Mucosa of descending colon (tissue), 3 donors: ENCODE results near the gene TCF4. TPM values are rescaled to one million over a fixed set of nuclear protein-coding genes. Genes with fewer than 3 reads are reported as not detected.

ENCODE experiments used
- ATAC-seq: fragments of 200-7000 bp; cut with Tn5 transposase; one replicate; pipeline ENCODE4 v1.9.1; 2020; ENCODE audit warnings: mild to moderate bottlenecking, moderate library complexity
- DNase-seq, 3 donors: peaks; one replicate each; pipeline ENCODE4 v3.0.0-alpha.2; 2020
- H3K36me3 ChIP-seq: fragments of 200-600 bp; one replicate; pipeline ENCODE4 v1.8.0; 2021; ENCODE audit warnings: low read depth, mild to moderate bottlenecking
- H3K4me1 ChIP-seq: fragments of 200-600 bp; one replicate; pipeline ENCODE4 v1.8.0; 2021; ENCODE audit warnings: low read depth, mild to moderate bottlenecking
- H3K4me3 ChIP-seq: fragments of 200-600 bp; one replicate; pipeline ENCODE4 v1.8.0; 2021; ENCODE audit warnings: mild to moderate bottlenecking
- H3K9me3 ChIP-seq: fragments of 200-600 bp; one replicate; pipeline ENCODE4 v1.8.0; 2021; ENCODE audit warnings: mild to moderate bottlenecking
- intact Hi-C, 2 donors: fragments of 100-400 bp; cut with DNase I in 1 of 2; cut with micrococcal nuclease in 1 of 2; formaldehyde crosslinking; loops; one replicate each; pipeline versions ENCODE4 v1.11.0 to v1.11.1; 2022; cut with DNase I, micrococcal nuclease
- total RNA-seq, 3 donors: library from RNA; stranded (reverse); fragmentation: NEBNext Ultra II Directional in 2 of 3; extraction: Animal tissue kit (Norgen Biotek cat#: 25700) in 2 of 3; gene quantifications; one replicate each; pipeline versions ENCODE4 v1.2.1 to v1.2.4, GENCODE V29; 2021 to 2023
- TF ChIP-seq, protein P1 (sequence below): fragments of 200-600 bp; IDR thresholded peaks from one replicate; pipeline ENCODE4 v1.8.0; 2022; ENCODE audit warnings: antibody characterized with exemption, mild to moderate bottlenecking
- donor health status: DM: no; HTN: no; CAD: no; lungs with moderate emphysema.
- donor health status: DM: no; HTN: no; CAD: no.
- donor health status: DM: no; HTN: yes; CAD: no.

The TCF4 gene
- total RNA-seq, 3 donors from 2014 or later = 20.7 to 88.2 (median 24.6) TPM

DNA sequence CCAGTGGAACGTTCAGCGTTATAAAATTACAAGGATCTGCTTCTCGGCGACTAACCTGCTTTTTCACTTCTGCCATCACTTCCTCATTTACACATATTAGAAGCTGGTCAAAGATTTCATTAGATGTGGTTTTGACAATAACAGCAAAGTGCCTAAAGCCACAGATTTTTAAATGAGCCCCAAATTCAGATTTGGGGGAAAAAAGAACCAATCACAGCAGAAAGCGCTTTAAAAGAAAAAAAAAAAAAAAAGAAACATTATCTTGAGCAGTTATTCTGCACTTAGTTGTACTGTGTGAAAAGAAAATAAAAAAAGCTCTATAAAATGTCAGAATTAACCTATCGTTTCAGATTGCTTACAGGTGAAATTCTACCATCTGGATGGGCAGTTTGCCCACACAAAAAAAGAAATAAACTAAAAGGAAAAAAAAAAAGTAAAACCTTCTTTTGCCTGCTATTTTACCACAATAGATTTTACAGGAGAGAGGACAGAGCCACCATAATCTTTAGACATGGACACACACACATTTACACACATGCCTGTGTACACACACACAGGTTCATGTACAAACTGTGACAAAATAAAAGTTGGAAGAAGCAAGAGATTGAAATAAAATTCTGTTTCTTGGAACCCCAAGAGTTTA, 167.2 kb downstream of the TCF4 start:
- Histone ChIP-seq H3K36me3 (peaks cover 5% of the 10 kb centered on the region), H3K4me1 (no peaks in the 10 kb centered on the region), H3K4me3 (no peak overlapping the region), H3K9me3 (no peaks in the 10 kb centered on the region)
- DNase-seq (no peak), ATAC-seq (no peak)
- TF ChIP-seq, protein P1, sequence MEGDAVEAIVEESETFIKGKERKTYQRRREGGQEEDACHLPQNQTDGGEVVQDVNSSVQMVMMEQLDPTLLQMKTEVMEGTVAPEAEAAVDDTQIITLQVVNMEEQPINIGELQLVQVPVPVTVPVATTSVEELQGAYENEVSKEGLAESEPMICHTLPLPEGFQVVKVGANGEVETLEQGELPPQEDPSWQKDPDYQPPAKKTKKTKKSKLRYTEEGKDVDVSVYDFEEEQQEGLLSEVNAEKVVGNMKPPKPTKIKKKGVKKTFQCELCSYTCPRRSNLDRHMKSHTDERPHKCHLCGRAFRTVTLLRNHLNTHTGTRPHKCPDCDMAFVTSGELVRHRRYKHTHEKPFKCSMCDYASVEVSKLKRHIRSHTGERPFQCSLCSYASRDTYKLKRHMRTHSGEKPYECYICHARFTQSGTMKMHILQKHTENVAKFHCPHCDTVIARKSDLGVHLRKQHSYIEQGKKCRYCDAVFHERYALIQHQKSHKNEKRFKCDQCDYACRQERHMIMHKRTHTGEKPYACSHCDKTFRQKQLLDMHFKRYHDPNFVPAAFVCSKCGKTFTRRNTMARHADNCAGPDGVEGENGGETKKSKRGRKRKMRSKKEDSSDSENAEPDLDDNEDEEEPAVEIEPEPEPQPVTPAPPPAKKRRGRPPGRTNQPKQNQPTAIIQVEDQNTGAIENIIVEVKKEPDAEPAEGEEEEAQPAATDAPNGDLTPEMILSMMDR = no peak
- intact Hi-C loops = loop anchor here (10.0 kb wide), 1 partner anchor 164 kb away; the partner anchor contains the start of gene TCF4 (in 2 of the 2)

DNA sequence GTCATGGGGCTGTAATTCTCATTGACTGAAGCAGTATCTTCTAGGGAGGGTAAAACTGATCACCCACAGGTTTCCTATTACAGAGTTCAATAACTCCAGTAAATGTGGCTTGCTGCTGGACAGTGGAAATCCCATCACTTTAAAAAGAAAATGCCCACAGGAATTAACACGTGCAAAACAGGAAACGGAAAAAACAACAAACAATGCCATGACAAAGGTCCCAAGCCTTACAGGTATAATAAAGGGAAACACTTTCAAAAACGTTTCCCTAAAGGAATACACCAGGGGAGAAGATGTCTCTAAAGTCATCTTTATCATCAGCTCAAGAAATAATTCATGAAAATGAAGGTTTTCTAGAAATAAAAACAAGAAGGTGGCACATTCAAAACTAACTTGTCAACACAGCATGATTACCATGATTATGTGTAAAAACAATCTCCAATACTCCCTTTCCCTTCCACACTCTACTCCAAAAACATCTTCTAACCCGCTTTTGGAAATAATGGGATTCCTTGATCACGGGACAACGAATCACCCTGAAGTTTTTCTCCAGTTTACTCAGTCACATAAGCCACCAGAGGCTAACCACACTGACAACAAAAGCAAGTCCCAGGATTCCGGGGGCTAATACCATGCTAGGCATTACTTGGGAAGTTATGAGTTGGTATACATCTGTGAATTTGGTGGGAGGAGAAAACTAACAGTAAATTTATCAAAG, 167.9 kb downstream of the TCF4 start:
- H3K4me1 ChIP-seq = no peaks in the 10 kb centered on the region
- TF ChIP-seq, protein P1 = no peak
- ATAC-seq = no peak
- peaks cover 5% of the 10 kb centered on the region for H3K36me3 ChIP-seq
- intact Hi-C loops = loop anchor here (10.0 kb wide), 4 partner anchors 165 to 1155 kb away; partner anchors contain the start of gene TCF4 (in 2 of the 2)
- H3K9me3 ChIP-seq = no peaks in the 10 kb centered on the region
- H3K4me3 ChIP-seq = no peak overlapping the region
- DNase-seq = no peak

DNA sequence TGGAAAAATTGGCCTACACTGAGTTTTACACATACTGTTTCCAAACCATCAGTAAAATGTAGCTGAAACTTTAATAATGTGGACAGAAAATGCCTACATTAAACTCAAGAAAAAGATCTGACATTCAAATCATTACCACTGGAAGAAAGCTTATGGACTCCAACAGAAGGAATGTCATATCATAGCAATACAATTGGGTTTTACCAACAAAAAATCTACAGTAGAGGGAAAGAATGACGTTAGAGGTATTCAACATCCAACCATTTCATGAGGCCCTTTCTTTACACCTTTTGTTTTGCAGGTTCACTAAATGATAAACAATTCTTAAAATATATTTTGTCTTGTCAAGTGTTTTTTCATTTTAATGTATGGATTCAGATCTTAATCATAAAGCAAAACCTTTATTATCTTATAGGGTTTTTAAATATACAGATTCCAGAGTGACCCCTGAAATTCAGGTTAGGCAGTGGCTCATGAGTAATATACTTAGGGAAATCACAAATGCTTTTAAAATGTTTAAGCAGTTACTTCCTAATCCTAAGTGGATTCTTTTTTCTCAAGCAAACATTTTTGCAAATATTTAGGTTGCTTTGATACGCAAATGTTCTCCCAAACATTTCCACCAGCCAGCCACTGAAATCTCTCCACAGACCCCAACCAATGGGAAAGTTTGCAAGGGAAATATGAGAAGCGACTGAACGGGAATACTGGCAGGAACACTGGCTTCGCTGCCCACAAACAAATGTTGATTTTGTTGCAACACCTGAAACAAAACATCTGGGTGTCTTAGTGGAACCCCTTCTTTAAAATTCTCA, 168.7 kb downstream of the TCF4 start:
- H3K36me3 ChIP-seq = peaks cover 5% of the 10 kb centered on the region
- TF ChIP-seq, protein P1 = no peak
- DNase-seq (no peak), ATAC-seq (no peak)
- no peaks in the 10 kb centered on the region for H3K9me3 ChIP-seq
- intact Hi-C loops = loop anchor here (10.0 kb wide), 3 partner anchors 355 to 1155 kb away; no protein-coding TSS in a partner anchor
- H3K4me3 ChIP-seq = no peak overlapping the region
- no peaks in the 10 kb centered on the region for H3K4me1 ChIP-seq

DNA sequence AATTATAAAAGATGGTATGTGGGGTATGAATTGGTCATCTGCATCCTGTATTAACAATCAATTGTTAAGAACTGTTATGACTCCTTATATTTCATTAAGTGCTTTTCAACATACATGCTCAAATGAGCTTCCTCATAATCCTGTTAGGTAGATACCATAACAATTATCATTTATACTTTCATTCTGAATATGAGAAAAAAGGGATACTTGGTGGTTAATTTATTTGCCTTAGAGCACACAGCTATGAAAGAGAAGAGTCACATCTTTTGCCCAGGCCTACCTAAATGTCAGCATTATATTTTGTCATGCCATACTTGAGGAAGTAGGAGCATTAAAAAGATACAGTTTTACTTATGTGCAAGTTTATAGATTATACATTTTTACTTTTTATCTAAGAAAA, 169.6 kb downstream of the TCF4 start:
- peaks cover 5% of the 10 kb centered on the region for H3K36me3 ChIP-seq
- H3K4me1 ChIP-seq = no peaks in the 10 kb centered on the region
- DNase-seq = no peak
- H3K4me3 ChIP-seq = no peak overlapping the region
- no peak for ATAC-seq
- no peaks in the 10 kb centered on the region for H3K9me3 ChIP-seq
- intact Hi-C loops = loop anchor here (10.0 kb wide), 3 partner anchors 356 to 1156 kb away; no protein-coding TSS in a partner anchor
- TF ChIP-seq, protein P1 = no peak

DNA sequence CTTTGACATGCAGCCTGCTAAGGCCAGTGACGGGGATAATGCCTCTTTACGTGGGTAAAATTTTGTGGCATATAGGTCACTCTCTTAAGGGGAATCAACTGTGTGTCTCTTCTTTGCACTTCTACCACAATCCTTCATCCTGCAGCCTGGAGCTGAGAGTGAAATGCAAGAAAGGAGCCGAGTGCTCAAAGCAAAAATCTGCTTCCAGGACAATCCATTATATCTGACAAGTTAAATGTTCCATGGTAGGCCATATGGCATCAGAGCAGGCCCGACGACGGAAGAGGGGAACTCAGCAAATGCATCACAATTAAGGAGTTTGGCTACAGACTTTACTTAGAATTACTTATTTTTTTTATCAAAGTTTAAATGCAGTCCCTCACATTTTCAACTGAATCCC, 171.2 kb downstream of the TCF4 start:
- TF ChIP-seq, protein P1 = no peak
- Histone ChIP-seq H3K4me3 (no peak overlapping the region), H3K9me3 (no peaks in the 10 kb centered on the region), H3K36me3 (peaks cover 5% of the 10 kb centered on the region), H3K4me1 (no peaks in the 10 kb centered on the region)
- intact Hi-C loops = loop anchor here (10.0 kb wide), 3 partner anchors 358 to 1158 kb away; no protein-coding TSS in a partner anchor
- ATAC-seq = no peak
- DNase-seq = no peak
